AG08395 (cell line): ENCODE results near the gene ADGRG4.
"Not testable (repeated sequence)": the region's sequence is repeated elsewhere in the genome, so short reads cannot be mapped to it uniquely, and the experiment has no call there.

ENCODE experiments used
- DNase-seq: peaks from one replicate; pipeline ENCODE4 v3.0.0; 2012; ENCODE audit warnings: mixed read lengths, low spot score

ADGRG4 gene

DNA sequence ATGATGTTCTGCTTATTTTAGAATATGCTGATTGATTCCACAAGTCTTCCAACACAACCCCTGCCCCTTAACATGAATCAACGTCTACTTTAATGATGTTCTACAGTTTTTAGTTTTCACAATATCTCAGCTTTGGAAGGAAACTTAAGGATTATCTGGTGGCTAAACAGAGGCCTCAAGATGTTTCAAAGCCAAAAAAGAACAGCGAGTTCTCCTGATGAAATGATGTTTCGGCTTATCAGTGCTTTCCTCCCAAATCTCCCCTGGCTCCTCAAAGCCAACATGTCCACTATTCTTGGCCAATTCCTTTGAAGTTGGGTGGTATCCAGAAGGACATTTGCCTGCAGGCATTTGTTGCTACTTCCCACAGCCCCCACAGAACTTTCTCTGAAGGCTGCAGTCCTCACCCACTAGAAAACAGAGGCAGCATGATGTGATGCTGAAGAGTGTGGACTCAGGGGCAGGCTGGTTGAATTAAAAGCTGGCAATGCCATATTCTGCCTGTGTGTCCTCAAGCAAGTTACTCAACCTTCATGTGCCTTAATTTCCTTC lies 87.3 kb downstream of the ADGRG4 start:
- no peak for DNase-seq

DNA sequence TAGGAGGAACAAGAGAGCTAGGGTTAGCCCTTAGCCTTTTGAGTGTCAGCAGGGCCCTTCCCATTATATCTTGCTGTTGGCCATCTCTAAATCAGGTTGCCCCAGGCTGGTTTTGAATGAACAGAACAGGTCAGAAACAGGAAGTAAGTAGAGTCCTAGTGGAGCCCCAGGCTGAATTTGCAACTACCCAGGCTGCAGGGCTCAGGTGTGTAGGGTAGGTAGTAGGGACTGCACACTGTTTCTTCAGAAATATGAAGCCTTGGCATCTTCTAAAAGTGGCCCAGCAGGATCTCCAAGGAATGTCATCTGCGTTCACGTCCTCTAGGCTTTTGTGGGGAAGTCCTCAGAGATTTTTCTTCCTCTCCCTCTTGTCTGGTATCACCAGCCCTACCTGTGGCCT lies 90.2 kb downstream of the ADGRG4 start:
- no peak for DNase-seq

DNA sequence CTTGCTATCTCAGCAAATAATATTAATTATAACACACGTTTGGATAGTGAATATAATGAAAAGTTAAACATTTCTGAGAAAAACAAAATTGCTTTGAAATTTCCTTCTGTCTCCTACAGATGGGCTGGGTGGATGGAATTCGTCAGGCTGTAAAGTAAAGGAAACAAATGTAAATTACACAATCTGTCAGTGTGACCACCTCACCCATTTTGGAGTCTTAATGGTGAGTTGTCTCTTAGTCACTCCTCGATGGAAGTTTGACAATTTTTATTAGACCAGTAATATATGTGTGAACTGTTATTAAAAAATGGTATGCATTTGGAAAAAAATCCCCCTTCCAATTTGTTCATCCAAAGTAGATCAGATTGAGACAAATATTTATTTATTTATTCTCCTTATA lies 94.5 kb downstream of the ADGRG4 start:
- no peak for DNase-seq

DNA sequence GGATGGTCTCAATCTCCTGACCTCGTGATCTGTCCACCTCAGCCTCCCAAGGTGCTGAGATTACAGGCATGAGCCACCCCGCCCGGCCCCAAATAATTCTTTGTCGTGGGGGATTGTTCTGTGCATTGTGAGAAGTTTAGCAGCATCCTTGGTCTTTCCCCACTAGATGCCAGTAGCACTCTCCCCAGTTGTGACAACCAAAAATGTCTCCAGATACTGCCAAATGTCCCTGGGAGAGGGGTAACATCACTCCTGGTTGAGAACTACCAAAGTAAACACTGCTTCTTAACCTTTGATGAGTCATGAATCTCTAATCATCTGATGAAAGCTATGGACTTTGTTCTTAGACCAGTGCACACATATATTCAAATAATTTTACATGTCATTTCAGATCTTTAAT lies 96.2 kb downstream of the ADGRG4 start:
- DNase-seq = no peak

DNA sequence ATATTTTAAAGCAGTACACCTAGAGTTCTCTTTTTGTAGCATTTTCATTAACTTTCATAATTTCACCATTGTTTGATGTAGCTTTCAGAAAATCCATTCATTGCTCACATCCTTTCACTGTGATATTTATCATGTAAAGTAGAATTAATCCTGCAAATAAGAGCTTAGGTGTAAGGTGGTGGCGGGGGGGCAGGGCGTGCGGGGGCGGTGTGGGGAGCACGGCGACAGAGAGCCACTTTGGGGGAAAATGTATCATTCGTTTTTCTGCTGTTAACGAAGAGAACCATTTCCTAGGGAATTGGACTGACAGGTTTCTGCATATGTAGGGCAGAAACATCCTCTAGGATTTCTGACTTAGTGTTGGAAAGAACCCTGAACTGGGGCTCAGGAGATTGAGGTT lies 104.4 kb downstream of the ADGRG4 start:
- no peak for DNase-seq

DNA sequence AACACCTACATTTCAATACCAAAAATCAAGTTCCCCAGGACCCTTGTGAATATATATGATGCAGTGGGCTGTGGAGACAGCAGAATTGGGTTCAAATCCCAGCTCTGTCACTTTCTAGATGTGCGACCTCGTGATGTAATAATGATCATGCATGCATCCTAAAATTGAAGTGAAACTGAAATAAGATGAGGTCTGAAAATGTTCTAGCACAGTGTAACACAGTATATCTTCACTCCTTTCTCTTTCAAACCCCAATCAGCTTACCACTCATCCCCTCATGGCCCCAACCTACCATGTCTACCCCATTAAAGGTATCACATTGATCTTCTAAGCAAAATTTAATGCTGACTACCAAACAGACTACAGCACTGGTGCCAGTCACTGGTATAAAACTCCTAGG lies 117.0 kb downstream of the ADGRG4 start:
- DNase-seq = no peak

DNA sequence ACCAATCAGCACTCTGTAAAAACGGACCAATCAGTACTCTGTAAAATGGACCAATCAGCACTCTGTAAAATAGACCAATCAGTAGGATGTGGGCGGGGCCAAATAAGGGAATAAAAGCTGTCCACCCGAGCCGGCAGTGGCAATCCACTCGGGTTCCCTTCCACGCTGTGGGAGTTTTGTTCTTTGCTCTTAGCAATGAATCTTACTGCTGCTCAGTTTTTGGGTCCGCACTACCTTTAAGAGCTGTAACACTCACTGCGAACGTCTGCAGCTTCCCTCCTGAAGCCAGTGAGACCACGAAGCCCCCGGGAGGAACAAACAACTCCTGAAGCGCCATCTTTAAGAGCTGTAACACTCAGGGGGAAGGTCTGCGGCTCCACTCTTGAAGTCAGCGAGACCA lies 120.6 kb downstream of the ADGRG4 start:
- DNase-seq = no peak

DNA sequence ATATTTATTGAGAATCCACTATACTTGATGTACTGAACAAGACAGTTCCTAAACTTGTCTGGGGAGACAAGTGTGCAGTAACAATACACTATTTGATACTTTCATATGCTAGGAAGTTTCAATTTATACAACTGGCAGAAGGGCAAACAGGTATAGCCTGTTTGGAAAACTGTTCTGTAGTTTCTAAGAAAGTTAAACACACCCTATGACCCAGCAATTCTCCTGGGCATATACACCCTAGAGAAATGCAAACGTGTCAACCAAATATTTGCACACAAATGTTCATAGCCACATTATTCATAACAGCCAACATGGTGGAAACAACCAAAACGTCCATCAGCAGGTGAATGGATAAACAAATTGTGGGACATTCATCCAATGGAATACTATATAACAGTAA lies 123.0 kb downstream of the ADGRG4 start:
- no peak for DNase-seq

DNA sequence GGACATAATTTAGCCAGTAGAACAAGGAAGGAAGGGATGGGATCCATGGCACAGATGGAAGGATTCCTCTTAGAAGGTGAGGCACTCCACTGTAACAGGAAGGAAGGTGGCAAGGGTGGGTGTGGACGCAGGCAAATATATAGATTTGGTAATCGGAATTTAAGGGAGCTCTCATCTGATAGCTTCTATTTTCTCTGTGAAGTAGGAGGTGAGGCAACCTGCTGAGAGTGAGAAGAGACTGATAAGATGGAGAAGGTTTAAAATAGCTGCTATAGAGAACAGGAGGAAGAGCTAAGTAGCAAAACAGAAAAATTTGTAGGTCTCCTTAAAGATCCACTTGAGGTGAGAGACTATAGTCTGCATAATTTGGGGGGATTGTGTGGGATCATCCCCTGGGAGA lies 125.2 kb downstream of the ADGRG4 start:
- no peak for DNase-seq

DNA sequence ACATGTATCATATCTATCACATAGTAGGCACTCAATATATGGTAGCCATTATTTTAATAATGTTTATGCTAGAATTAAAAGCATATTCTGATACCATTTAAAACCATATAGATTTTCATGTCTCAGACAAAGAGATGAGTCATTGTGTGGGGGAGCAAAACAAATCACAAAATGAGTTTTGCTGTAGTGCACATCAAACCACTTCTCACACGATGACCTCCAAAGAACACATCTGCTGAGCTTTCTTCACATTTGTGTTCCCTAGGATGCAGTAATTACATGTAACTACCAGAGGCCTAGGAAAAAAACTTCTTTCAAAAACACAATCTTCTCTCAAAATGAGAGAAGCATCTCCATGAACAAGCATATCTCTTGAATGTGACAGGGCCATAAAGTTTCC lies 130.9 kb downstream of the ADGRG4 start:
- DNase-seq = no peak

DNA sequence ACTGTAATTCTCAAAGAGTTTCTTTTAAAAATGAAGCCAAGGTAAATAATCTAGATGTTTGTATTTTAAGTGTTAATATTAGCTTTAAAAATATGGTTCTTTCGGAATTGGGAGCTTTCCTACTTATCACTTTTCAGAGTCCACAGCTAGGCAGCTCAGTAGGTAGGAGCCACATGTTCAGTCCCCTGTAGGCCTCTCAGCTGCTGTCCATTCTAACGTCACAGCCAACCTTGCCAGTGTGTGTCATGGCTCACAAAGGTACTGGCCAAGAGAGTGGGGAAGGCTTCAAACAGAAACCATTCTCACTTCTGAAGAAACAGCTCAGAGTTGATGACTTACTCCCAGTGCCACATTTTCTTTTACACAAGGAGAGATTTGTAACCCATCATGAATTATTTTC lies 137.0 kb downstream of the ADGRG4 start:
- no peak for DNase-seq

DNA sequence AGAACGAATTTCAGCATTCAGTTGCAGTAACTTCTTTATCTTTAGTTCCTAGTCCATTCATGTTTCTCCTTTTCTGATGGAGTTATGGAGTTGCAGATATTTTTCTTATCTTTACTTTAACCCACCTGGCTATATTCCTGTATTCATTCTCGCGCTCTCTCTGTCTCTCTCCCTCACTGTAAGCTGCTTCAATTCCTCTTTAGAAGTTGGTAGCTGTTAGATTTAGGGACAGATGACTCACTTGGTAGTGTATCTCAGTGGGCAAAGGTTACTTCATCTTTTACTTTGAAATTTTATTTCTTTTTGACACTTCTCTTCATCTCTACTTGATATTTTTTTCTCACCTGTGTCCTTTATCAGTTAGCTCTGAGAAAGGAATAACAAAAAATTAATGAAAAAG lies 137.4 kb downstream of the ADGRG4 start:
- no peak for DNase-seq

DNA sequence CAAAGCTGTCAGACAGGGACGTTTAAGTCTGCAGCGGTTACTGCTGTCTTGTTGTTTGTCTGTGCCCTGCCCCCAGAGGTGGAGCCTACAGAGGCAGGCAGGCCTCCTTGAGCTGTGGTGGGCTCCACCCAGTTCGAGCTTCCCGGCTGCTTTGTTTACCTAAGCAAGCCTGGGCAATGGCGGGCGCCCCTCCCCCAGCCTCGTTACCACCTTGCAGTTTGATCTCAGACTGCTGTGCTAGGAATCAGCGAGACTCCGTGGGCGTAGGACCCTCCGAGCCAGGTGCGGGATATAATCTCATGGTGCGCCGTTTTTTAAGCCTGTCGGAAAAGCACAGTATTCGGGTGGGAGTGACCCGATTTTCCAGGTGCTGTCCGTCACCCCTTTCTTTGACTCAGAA lies 144.9 kb downstream of the ADGRG4 start:
- not testable (repeated sequence) for DNase-seq

DNA sequence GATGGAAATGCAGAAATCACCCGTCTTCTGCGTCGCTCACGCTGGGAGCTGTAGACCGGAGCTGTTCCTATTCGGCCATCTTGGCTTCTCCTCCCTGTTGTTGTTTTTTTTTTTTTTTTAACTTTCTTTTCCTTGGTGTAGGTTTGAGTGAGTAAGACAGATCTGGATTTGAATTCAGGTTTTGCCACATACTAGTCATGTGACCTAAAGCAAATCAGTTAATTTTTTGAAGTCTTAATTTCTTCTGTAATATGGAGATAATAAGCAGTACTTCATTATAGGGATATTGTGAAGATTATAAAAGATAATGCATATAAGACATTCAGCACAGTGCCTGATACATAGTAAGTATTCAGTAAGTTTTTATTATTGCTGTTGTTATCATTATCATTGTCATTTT lies 145.4 kb downstream of the ADGRG4 start:
- DNase-seq = no peak

DNA sequence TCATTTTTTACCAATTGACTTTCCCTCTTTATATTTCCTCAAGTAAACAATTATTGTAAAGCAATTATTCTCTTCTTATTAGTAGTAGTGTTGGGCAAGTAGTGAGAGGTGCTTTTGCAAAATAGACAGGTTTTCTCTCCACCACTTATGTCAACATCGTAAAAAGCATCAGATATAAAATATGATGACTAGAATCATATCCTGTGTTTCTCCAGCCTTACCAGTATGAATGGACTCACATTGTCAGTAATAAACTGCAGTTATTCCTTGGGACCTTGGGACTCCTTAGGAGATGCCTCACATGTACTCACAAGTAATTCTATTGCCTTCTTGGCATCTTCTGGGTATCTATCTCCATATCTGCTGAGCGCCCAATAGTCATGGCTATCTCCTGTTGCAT lies 146.5 kb downstream of the ADGRG4 start:
- DNase-seq = no peak

DNA sequence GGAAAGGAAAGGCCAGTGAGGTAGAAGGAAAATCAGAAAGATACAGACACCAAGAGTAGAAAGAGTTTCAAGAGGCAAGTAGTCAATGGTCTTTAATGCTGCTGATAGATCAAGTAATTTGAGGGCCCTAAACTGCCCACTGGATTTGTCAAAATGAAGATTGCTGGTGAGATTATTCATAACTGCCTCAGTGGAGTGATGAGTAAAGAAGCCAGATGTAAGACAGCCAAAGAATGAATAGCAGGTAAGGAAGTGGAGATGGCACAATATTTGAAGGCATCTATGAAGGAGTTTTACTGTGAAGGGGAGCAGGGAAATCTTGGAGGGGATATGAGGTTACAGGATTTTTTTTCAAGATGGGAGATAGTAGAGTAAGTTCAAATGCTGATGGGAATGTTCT lies 147.2 kb downstream of the ADGRG4 start:
- DNase-seq = no peak

DNA sequence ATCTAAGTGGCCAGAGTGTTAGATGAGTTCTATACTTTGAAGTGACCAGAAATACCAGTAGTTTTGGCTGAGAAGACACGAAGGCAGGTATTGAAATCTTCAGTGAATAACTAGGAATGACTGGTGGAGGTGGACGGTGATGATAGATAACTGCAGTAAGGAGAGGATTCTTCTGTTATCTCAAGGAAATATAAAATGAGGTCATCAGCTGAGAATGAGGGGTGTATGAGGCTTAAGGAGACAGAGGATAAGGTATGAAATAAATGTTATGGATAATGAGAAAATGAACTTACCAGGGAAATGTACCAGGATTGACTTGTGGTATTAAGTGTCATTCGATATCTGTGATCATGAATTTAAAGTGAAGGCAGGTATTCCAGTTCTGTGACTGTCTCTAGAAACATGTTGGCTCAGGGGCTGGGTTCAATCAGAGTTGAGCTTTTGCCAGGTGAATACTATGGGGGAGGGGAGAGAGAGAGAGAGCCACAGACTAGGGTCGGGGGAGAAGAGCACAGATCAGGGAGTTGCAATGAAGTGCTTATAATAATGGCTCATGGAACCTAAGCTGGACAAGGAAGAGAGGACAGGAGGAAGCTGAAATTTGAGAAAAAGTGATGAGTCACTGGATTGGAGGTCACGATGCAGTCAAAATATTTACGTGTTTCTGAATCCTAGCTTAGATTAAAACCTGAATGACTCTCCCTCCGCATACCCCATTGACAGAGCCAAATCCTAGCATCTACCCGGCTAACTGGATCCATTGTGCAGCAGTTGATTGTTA lies 149.5 kb downstream of the ADGRG4 start:
- no peak for DNase-seq

DNA sequence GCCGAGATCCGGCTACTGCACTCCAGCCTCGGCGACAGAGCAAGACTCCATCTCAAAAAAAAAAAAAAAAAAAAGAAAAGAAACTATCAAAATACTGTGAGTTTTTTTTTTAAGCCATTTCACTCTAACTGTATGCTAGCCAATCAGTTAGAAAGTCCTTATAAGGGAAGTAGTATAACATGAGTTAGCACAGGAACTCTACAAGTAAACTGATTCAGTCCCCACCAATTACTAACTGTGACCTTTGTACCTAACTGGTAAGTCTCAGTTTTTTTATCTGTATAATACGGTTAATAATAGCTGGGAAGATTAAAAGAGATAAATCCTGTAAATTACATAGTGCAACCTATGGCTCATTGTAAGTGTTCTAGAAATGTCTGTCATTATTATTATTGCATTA lies 151.9 kb downstream of the ADGRG4 start:
- DNase-seq = no peak

DNA sequence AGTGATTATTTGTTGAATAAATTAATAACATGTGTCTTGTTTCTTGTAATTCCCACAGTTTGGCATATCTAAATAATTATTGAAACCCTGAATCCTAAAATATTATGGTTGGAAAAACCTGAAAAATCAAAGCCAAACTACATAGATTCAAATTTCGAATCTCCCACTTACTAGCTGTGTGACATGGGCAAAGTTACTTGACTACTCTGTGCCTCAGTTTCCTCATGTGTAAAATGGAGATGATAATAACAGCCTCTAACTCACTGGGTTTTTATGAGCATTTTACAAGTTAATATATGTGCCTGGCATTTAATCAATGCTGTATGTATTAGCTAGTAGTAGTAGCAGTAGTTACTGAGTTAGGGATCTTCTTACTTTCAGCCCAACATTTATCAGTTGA lies 152.4 kb downstream of the ADGRG4 start:
- DNase-seq = no peak

DNA sequence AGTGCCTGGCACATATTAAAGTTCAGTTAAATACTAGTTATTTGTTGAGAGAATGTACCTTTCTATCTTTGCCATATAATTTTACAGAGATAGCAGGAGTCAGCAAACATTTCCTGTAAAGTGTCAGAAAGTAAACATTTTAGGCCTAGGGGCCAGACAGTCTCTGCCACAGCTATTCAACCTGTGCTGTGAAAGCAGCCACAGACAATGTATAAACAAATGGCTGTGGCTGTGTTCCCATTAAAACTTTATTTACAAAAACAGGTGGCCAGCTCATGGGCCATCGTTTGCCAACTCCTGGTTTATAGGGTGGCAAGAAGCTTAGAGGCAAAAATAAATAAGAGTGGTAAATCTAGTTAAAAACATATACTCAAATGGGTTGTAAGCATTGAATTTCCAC lies 153.0 kb downstream of the ADGRG4 start:
- DNase-seq = no peak

DNA sequence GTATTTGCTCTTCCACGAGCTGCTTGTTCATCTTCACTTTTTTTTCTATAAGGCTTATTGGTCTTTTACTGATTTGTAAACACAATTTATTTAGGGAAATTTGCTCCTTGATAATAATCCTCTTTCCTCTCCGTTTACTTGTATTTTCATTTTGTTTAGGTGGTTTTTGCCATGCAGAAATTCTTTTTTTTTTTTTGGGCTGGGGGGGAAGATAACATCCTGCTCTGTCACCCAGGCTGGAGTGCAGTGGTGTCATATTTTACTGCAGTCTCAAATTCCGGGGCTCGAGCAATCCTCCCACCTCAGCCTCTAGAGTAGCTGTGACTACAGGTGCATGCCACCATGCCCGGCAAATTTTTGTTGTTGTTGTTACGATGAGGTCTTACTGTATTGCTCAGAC lies 155.4 kb downstream of the ADGRG4 start:
- DNase-seq = no peak

DNA sequence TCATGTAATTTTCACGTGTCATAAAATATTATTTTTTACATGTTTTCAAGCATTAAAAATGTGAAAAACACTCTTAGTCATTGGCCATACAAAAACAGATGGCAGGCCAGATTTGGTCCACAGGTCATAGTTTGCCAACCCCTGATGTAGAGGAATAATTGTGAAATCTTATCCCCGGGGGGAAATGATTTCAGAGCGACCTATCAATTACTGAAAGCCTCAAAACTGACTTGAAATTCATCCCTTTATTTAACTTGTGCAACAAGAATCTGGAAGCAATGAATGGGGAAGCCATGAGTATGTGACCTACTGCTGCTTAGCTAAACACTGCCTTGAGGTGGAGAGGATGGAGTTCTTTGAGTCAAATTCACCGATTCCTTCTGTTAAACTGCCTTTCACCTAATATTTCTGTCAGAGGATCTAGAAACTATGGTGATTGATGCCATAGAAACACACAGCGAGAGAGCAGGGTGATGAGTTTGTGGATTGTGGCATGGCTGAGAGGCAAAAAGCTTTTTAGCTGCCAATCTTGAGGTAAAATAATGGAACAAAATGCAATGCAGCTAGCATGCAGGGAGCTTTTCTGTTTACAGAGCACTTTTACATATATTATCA lies 156.6 kb downstream of the ADGRG4 start:
- DNase-seq = no peak

DNA sequence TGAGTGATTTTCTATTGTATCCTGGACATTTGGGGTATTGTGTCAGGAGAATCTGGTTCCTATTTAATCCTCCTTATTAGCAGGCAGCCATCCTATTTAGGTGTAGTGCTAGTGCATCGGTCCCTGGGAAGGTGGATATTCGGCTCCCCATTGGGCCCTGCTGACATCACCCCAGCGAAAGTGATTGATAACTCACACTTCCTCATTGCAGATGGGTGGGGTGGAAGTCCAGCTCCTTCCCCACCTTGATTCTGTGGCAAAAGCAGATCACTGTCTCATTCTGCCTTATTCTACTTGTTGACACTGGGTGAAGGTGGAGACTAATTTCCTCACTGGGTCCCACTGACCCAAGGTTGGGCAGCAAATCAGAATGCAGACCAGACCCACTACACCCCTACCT lies 163.8 kb downstream of the ADGRG4 start:
- DNase-seq = no peak
